HG02642 (cell line): Measurements from ENCODE around the gene ORC2.

Source experiments
- ATAC-seq: cut with Tn5 transposase; IDR thresholded peaks from one replicate; pipeline ENCODE4 v1.9.1; 2021; ENCODE audit warnings: mild to moderate bottlenecking; ENCODE audit not compliant: unreplicated experiment, poor library complexity

Gene ORC2

DNA sequence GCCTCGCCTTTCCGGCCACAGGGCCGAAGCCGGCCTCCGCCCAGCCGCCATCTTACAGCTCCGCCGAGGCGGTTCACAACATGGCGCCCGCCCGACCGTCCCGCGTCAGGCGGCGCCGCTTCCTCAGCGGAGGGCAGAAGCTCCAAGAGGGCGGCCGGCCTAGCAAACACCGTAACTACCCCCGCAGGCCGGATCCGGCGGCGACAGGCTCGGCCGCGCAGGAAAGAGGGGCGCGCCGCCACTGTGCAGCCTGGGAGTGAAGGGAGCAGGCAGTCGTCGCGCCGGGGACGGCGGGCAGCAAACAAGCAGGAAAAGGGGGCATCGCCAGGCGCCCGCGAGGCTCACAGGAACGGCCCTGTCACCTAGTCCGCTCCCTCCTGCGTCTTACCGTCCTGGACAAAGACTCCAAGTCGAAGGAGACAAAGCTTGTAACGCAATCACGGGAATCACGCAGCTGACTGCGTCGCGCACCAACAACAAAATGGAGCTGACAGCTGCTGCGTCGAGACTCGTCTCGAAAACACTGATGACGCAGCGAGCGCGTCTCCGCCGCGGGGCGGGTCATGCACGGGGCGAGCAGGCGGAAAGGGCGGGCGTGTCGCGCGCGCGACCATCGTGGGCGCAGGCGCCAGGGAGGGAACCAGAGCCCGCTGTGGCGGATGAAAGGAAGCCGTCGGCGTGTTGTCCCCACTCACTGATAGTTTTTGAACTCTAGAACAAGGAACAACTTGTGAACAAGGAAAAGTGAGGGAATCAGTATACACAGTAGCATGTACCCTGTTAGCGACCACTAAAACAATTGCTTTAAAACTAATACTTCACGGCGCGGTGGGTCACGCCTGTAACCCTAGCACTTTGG, 99.1 kb downstream of the ORC2 start, which contains the start of gene CLK1:
TSS of gene CLK1 (minus strand) at position 483 of the 859 bp plus-strand sequence. CDS start 2,796 bp downstream, outside the sequence.
- peak; percentile 87 for ATAC-seq

DNA sequence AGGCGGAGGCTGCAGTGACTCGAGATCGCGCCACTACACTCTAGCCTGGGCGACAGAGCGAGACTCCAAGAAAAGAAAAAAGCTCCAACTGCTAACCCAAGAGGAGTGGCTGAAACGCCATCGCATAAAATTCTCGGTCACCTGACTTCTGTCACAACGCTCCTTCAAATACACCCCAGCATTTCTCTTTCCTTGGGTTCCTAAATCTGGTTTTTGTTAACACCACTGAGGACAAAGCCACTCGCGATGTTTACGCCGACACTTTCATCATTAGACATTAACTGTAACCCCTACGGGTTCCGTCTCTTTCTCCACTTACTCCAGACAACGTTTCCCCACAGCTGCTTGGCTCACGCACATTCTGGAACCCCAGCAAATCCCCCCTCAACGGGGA, 99.7 kb downstream of the ORC2 start:
- peak; percentile 11 for ATAC-seq

DNA sequence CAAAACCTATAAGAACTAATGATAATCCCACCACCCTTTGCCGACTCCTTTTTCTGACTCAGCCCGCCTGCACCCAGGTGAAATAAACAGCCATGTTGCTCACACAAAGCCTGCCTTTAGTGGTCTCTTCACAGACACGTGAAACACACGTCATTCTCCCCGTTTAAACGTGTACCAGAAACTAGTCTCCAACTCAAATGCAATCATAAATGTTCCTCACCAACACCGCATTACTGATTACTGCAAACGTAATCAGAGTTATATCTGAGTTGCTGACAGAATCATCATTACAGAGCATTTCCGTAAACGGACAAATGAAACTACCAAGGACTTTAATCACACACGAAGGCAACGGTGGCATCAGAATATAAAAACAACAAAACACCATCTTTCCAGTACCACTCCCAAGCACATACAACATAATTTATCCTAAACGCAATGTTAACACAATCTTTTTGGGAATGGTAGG, 100.9 kb downstream of the ORC2 start:
- no peak for ATAC-seq

DNA sequence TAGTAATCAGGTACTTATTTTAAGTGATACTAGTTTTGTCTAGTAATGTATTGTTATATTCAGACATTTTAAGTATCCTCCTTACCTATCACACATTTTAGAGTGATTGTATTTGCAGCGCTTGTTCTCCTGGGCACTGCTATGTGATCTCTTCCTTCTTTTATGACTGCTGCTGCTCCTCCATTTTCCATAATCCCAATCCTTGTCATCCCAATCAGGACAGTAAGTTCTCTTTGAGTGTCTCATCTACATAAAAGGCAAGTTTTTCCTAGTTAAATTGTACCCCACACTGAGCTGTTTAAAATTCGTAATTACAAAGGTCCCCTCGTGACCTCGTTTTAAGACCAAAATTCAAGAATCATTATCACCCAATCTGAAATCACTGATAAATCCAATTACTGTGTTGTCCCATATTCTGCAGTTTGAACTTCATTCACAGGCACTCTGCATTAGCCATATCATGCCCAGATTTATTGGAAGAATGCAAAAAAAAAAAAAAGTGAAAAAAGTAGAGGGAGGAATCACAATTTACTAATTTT, 101.8 kb downstream of the ORC2 start:
- ATAC-seq, result no peak

DNA sequence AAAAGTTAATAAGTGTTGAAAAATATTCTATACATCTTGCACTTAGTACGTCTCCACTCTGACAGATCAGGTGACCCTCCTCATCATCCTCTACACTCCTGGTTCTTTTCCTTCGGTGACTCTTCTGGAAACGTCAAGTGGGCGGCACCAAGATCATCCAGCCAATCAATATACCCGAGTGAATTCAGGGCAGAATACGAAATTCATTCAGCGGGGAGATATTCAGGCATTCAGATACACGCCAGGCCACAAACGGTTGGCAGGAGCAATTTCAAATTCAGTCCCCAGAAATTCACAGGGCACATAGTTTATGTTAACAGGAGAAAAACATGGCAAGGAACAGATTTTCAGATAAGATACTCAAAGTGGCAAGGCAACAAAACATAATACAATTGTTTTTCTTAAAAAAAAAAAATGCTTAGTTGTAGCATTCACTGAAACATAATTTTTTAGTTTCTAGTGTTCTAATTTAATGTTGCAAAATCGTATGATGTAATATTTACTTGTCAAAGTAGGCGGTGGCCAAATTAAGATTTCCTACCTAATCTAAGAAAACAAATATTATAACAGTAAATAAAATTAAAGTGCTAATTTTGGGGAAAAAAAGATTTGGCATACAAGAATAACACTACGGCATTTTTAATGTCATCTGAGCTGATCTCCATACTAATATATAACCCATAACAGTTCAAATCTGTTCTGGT, 103.2 kb downstream of the ORC2 start:
- ATAC-seq, result no peak
